Mesendoderm (in vitro differentiated cells): Measurements from ENCODE around the gene ROBO3.

ENCODE experiments used
- DNase-seq: peaks from one replicate; pipeline ENCODE4 v3.0.0; 2013
- H2AK5ac ChIP-seq: 2 replicates; pipeline ENCODE4 v1.6.1; 2013; ENCODE audit warnings: low read length, inconsistent platforms
- H2BK120ac ChIP-seq: 2 replicates; pipeline ENCODE4 v1.6.1; 2013; ENCODE audit warnings: low read depth, mild to moderate bottlenecking, low read length, moderate library complexity, mixed read lengths
- H2BK15ac ChIP-seq: replicated peaks from 2 replicates; pipeline ENCODE4 v1.6.1; 2013; ENCODE audit warnings: low read depth, mild to moderate bottlenecking, moderate library complexity
- H2BK5ac ChIP-seq: 2 replicates; pipeline ENCODE4 v1.6.1; 2013; ENCODE audit warnings: low read length, inconsistent platforms
- H3K18ac ChIP-seq: 2 replicates; pipeline ENCODE4 v1.6.1; 2013; ENCODE audit warnings: mild to moderate bottlenecking, low read length, mixed read lengths
- H3K23ac ChIP-seq: one replicate; pipeline ENCODE4 v1.6.1; 2013; ENCODE audit warnings: low read length
- H3K27ac ChIP-seq: 2 replicates; pipeline ENCODE4 v1.5.1; 2013; ENCODE audit warnings: low read depth, mild to moderate bottlenecking, inconsistent platforms, low read length, moderate library complexity
- H3K27me3 ChIP-seq: 2 replicates; pipeline ENCODE4 v1.6.1; 2013; ENCODE audit warnings: low read length, control low read depth, mild to moderate bottlenecking, inconsistent platforms; ENCODE audit not compliant: insufficient read depth, poor library complexity
- H3K36me3 ChIP-seq: 2 replicates; pipeline ENCODE4 v1.6.1; 2013; ENCODE audit warnings: low read length, inconsistent platforms; ENCODE audit not compliant: control insufficient read depth, insufficient read depth
- H3K4ac ChIP-seq: one replicate; pipeline ENCODE4 v1.6.1; 2013; ENCODE audit warnings: low read depth, mild to moderate bottlenecking, low read length, moderate library complexity
- H3K4me1 ChIP-seq: 2 replicates; pipeline ENCODE4 v1.6.1; 2013; ENCODE audit warnings: low read depth, low read length, inconsistent platforms; ENCODE audit not compliant: control insufficient read depth
- H3K4me2 ChIP-seq: 2 replicates; pipeline ENCODE4 v1.6.1; 2013; ENCODE audit warnings: low read length
- H3K4me3 ChIP-seq: 2 replicates; pipeline ENCODE4 v1.5.1; 2013; ENCODE audit warnings: mild to moderate bottlenecking, low read length
- H3K56ac ChIP-seq: one replicate; pipeline ENCODE4 v1.6.1; 2013; ENCODE audit warnings: low read length
- H3K79me1 ChIP-seq: 2 replicates; pipeline ENCODE4 v1.6.1; 2013; ENCODE audit warnings: low read length, inconsistent platforms
- H3K79me2 ChIP-seq: 2 replicates; pipeline ENCODE4 v1.6.1; 2013; ENCODE audit warnings: mild to moderate bottlenecking, low read length; ENCODE audit not compliant: control insufficient read depth, insufficient read depth
- H3K9ac ChIP-seq: 2 replicates; pipeline ENCODE4 v1.6.1; 2013; ENCODE audit warnings: low read length, inconsistent platforms
- H4K5ac ChIP-seq: one replicate; pipeline ENCODE4 v1.6.1; 2013; ENCODE audit warnings: low read length
- H4K8ac ChIP-seq: one replicate; pipeline ENCODE4 v1.6.1; 2013; ENCODE audit warnings: low read depth, mild to moderate bottlenecking, control low read depth, low read length, moderate library complexity
- WGBS: extraction: QIAGEN DNeasy Blood & Tissue Kit; methylation state at CpG from one replicate; pipeline ENCODE4 v1.1.7; 2013; ENCODE audit warnings: low lambda C conversion rate, missing lambda C conversion rate; ENCODE audit not compliant: insufficient coverage; ENCODE audit errors: extremely low coverage; 5-methylcytosine and 5-hydroxymethylcytosine counted together

Gene ROBO3

DNA sequence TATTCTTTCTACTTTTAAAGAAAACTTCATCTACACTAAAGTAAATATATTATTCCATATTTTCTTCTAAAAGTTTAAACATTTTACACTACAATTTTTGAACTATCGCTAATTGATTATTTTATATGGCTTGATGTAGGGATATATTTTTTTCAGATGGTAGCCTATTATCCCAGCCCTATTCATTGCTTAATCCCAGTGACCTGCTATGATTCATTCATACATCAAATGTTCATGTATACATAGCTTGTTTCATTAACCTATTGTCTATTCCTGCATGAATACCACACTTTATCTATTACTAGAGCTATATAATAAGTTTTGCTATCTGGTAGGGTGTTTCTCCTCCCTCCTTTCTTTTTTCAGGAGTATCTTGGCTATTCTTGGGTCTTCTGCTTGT, 37.4 kb downstream of the ROBO3 start:
- Histone ChIP-seq H3K27ac (no peak overlapping the region), H2BK120ac (no peak overlapping the region), H4K8ac (no peak overlapping the region), H3K56ac (no peak overlapping the region), H3K9ac (no peak overlapping the region), H3K27me3 (no peaks in the 10 kb centered on the region), H3K18ac (no peak overlapping the region), H3K23ac (no peak overlapping the region), H2BK15ac (no peak overlapping the region), H4K5ac (no peak overlapping the region), H2BK5ac (no peak overlapping the region), H3K79me1 (no peaks in the 10 kb centered on the region), H3K4me1 (peaks cover 2% of the 10 kb centered on the region), H2AK5ac (no peak overlapping the region), H3K79me2 (no peaks in the 10 kb centered on the region), H3K4me2 (no peak overlapping the region), H3K4ac (no peak overlapping the region), H3K4me3 (no peak overlapping the region), H3K36me3 (no peaks in the 10 kb centered on the region)
- no peak for DNase-seq
- WGBS = no CpG with 5 or more reads among the region's 1 CpG

- Histone ChIP-seq H2BK120ac (no peak overlapping the region), H3K18ac (no peak overlapping the region), H4K8ac (no peak overlapping the region), H3K79me1 (no peaks in the 10 kb centered on the region), H2BK15ac (no peak overlapping the region), H4K5ac (no peak overlapping the region), H3K4me2 (no peak overlapping the region), H3K27me3 (no peaks in the 10 kb centered on the region), H3K56ac (no peak overlapping the region), H3K4me3 (no peak overlapping the region), H3K79me2 (no peaks in the 10 kb centered on the region), H3K4ac (no peak overlapping the region), H3K36me3 (no peaks in the 10 kb centered on the region), H2BK5ac (no peak overlapping the region), H3K9ac (no peak overlapping the region), H3K23ac (no peak overlapping the region), H3K27ac (no peak overlapping the region), H2AK5ac (no peak overlapping the region), H3K4me1 (peaks cover 2% of the 10 kb centered on the region)
- no CpG with 5 or more reads among the region's 3 CpGs for WGBS
- DNase-seq = no peak
Observed at GRCh38 chr11:124915541-124916369, 50.5 kb downstream of the ROBO3 start.

DNA sequence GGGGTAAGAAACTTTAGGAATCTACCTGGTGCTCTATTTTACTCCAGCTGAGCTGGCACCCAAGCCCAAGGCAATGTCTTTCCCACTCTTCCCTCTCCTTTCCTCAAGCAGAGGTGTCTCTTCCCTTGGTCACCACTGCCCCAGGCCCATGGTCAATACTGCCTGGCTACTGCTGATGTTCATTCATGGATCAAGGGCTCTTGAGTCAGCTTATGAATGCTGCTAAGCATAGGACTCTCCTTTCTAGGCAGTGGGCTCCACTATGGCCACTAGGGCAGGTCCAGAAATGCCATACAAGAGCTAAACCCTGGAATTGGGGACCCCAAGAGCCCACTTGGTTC, 51.1 kb downstream of the ROBO3 start:
- H2AK5ac ChIP-seq = no peak overlapping the region
- H3K9ac ChIP-seq = no peak overlapping the region
- H2BK120ac ChIP-seq = no peak overlapping the region
- peaks cover 2% of the 10 kb centered on the region for H3K4me1 ChIP-seq
- no peak overlapping the region for H2BK15ac ChIP-seq
- DNase-seq = no peak
- no peak overlapping the region for H3K23ac ChIP-seq
- H3K56ac ChIP-seq = no peak overlapping the region
- no peak overlapping the region for H2BK5ac ChIP-seq
- no peak overlapping the region for H3K4me2 ChIP-seq
- H3K79me2 ChIP-seq = no peaks in the 10 kb centered on the region
- no peak overlapping the region for H4K5ac ChIP-seq
- no peaks in the 10 kb centered on the region for H3K27me3 ChIP-seq
- no peak overlapping the region for H4K8ac ChIP-seq
- no peak overlapping the region for H3K18ac ChIP-seq
- no peaks in the 10 kb centered on the region for H3K36me3 ChIP-seq
- no peak overlapping the region for H3K27ac ChIP-seq
- H3K4ac ChIP-seq = no peak overlapping the region
- H3K79me1 ChIP-seq = no peaks in the 10 kb centered on the region
- H3K4me3 ChIP-seq = no peak overlapping the region

DNA sequence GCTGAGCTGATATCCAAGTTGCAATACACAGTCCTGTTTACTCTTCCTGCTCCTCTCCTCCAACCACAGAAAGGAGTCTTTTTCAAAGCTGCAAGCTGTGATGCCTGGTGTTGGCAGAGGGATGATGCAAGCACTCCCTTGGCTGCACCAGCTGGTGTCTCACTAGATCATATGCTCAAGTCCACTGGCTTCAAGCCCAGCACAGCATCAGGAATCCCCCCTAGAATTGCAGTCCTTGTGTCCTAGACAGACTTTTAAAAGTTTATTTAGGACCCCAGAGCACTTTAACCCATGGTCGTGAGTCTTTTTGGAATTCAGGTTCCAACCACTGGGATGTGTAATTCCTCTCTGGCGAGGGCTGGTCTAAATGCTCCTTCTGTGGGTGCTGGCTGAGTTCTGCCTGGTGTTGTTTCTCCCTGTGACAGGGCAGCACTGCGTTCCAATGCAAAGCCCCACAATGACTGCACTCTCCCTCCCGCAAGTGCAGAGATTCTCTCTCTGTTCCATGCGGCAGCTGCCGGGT, 51.9 kb downstream of the ROBO3 start:
- Histone ChIP-seq H3K4me1 (peaks cover 4% of the 10 kb centered on the region), H3K36me3 (no peaks in the 10 kb centered on the region), H3K23ac (no peak overlapping the region), H3K27ac (no peak overlapping the region), H3K4me2 (no peak overlapping the region), H2BK5ac (no peak overlapping the region), H3K18ac (no peak overlapping the region), H2BK120ac (no peak overlapping the region), H3K9ac (no peak overlapping the region), H2AK5ac (no peak overlapping the region), H3K56ac (no peak overlapping the region), H4K8ac (no peak overlapping the region), H3K79me2 (no peaks in the 10 kb centered on the region), H3K79me1 (no peaks in the 10 kb centered on the region), H3K4me3 (no peak overlapping the region), H3K4ac (no peak overlapping the region), H2BK15ac (no peak overlapping the region), H3K27me3 (no peaks in the 10 kb centered on the region), H4K5ac (no peak overlapping the region)
- peak; percentile 27 for DNase-seq
- no CpG with 5 or more reads among the region's 6 CpGs for WGBS

- H2AK5ac ChIP-seq = no peak within 1 kb of the TSS
- no peak within 1 kb of the TSS for H2BK120ac ChIP-seq
- no peak within 1 kb of the TSS for H3K9ac ChIP-seq
- H3K27me3 ChIP-seq = no peaks in the 10 kb centered on the region
- H3K4ac ChIP-seq = no peak within 1 kb of the TSS
- DNase-seq = no peak
- no peak within 1 kb of the TSS for H3K4me2 ChIP-seq
- H4K5ac ChIP-seq = no peak within 1 kb of the TSS
- peaks cover 4% of the 10 kb centered on the region for H3K4me1 ChIP-seq
- H3K4me3 ChIP-seq = no peak within 1 kb of the TSS
- no peak within 1 kb of the TSS for H3K23ac ChIP-seq
- H2BK15ac ChIP-seq = no peak within 1 kb of the TSS
- H3K18ac ChIP-seq = no peak within 1 kb of the TSS
- H3K79me2 ChIP-seq = no peaks in the 10 kb centered on the region
- no peak within 1 kb of the TSS for H3K56ac ChIP-seq
- no peaks in the 10 kb centered on the region for H3K79me1 ChIP-seq
- no peak within 1 kb of the TSS for H3K27ac ChIP-seq
- no peaks in the 10 kb centered on the region for H3K36me3 ChIP-seq
- no peak within 1 kb of the TSS for H4K8ac ChIP-seq
- 100% methylated on average over 3 of the region's 3 CpGs for WGBS
- no peak within 1 kb of the TSS for H2BK5ac ChIP-seq
Observed at GRCh38 chr11:124918950-124919349, 53.7 kb downstream of the ROBO3 start, which contains the start of gene HEPN1. Gene HEPN1, plus strand, starts transcription at chr11:124919250.

GRCh38 chr11:124919898-124920297, 54.7 kb downstream of the ROBO3 start:
- H3K27ac ChIP-seq = no peak overlapping the region
- no peak overlapping the region for H2BK120ac ChIP-seq
- H3K56ac ChIP-seq = no peak overlapping the region
- H2BK15ac ChIP-seq = no peak overlapping the region
- H2AK5ac ChIP-seq = no peak overlapping the region
- H3K27me3 ChIP-seq = no peaks in the 10 kb centered on the region
- H3K18ac ChIP-seq = no peak overlapping the region
- no peak overlapping the region for H4K8ac ChIP-seq
- peak overlapping the region; percentile 59 for H4K5ac ChIP-seq
- no peaks in the 10 kb centered on the region for H3K79me2 ChIP-seq
- H3K23ac ChIP-seq = no peak overlapping the region
- no peak overlapping the region for H2BK5ac ChIP-seq
- no peak overlapping the region for H3K9ac ChIP-seq
- no peaks in the 10 kb centered on the region for H3K79me1 ChIP-seq
- no peak overlapping the region for H3K4me2 ChIP-seq
- peaks cover 4% of the 10 kb centered on the region for H3K4me1 ChIP-seq
- H3K36me3 ChIP-seq = no peaks in the 10 kb centered on the region
- no peak for DNase-seq
- no CpG with 5 or more reads among the region's 2 CpGs for WGBS
- H3K4me3 ChIP-seq = no peak overlapping the region
- no peak overlapping the region for H3K4ac ChIP-seq
